Common myeloid progenitor, CD34-positive (primary cell): ENCODE data around the gene MCF2L.
A peak's percentile ranks its signal among the peaks of the same experiment; 100 is the strongest.

Experiments used
- CTCF ChIA-PET: fragments of 350-600 bp; sonication (Branson Sonifier 250); formaldehyde crosslinking; loops from one replicate; lab custom pipeline; 2021; ENCODE audit warnings: antibody characterized with exemption; lab: Charles Lee
- POLR2A ChIA-PET: fragments of 350-600 bp; sonication (Branson Sonifier 250); formaldehyde crosslinking; loops from one replicate; lab custom pipeline; 2021; ENCODE audit warnings: antibody characterized with exemption; lab: Charles Lee
- DNase-seq, 3 donors: peaks; one replicate each; pipeline versions ENCODE4 v3.0.0 to v3.0.0-alpha.2; 2013
- H3K27ac ChIP-seq, 2 experiments: 1 replicate in 1 of 2; 2 replicates in 1 of 2; pipeline ENCODE4 v1.7.0; 2013; ENCODE audit warnings: inconsistent platforms in 2 of 2, low read length in 2 of 2, mild to moderate bottlenecking in 2 of 2, low read depth in 1 of 2, moderate library complexity in 1 of 2; ENCODE audit not compliant: severe bottlenecking in 2 of 2, insufficient read depth in 1 of 2, poor library complexity in 1 of 2
- H3K27me3 ChIP-seq, 5 experiments: replicated peaks in 2 of 5; 1 replicate in 3 of 5; 2 replicates in 2 of 5; pipeline versions ENCODE4 v1.6.1 to v1.7.0; 2013; ENCODE audit warnings: low read length in 4 of 5, mild to moderate bottlenecking in 2 of 5, moderate library complexity in 2 of 5, inconsistent platforms in 1 of 5; ENCODE audit not compliant: insufficient read depth in 5 of 5, control insufficient read depth in 4 of 5
- H3K36me3 ChIP-seq, 4 experiments: 1 replicate in 2 of 4; 2 replicates in 2 of 4; pipeline versions ENCODE4 v1.6.1 to v1.7.0; 2013; ENCODE audit warnings: low read length in 3 of 4, control low read depth in 1 of 4, mild to moderate bottlenecking in 1 of 4; ENCODE audit not compliant: control insufficient read depth in 4 of 4, insufficient read depth in 4 of 4
- H3K4me1 ChIP-seq, 4 experiments: 1 replicate in 3 of 4; 2 replicates in 1 of 4; pipeline versions ENCODE4 v1.6.1 to v1.7.1; 2013; ENCODE audit warnings: low read length in 3 of 4, mild to moderate bottlenecking in 3 of 4, control low read depth in 1 of 4, inconsistent platforms in 1 of 4, moderate library complexity in 1 of 4; ENCODE audit not compliant: control insufficient read depth in 4 of 4, insufficient read depth in 4 of 4; ENCODE audit errors: control extremely low read depth in 1 of 4
- H3K4me3 ChIP-seq, 7 experiments: 1 replicate in 4 of 7; 2 replicates in 3 of 7; pipeline versions ENCODE4 v1.5.1 to v1.7.0; 2013; ENCODE audit warnings: mild to moderate bottlenecking in 7 of 7, low read length in 6 of 7, moderate library complexity in 6 of 7, inconsistent platforms in 2 of 7, low read depth in 2 of 7, control low read depth in 1 of 7; ENCODE audit not compliant: insufficient read depth in 4 of 7, control insufficient read depth in 1 of 7; ENCODE audit errors: extremely low read depth in 1 of 7
- H3K9me3 ChIP-seq, 5 experiments: 1 replicate in 4 of 5; 2 replicates in 1 of 5; pipeline versions ENCODE4 v1.6.1 to v1.7.1; 2013; ENCODE audit warnings: low read length in 4 of 5, mild to moderate bottlenecking in 2 of 5, inconsistent platforms in 1 of 5, low read depth in 1 of 5, moderate library complexity in 1 of 5; ENCODE audit not compliant: control insufficient read depth in 4 of 5, insufficient read depth in 2 of 5; ENCODE audit errors: control extremely low read depth in 1 of 5
- WGBS: methylation state at CpG from one replicate; pipeline ENCODE4 v1.1.5; 2013; ENCODE audit not compliant: insufficient coverage; 5-methylcytosine and 5-hydroxymethylcytosine counted together

The MCF2L gene

DNA sequence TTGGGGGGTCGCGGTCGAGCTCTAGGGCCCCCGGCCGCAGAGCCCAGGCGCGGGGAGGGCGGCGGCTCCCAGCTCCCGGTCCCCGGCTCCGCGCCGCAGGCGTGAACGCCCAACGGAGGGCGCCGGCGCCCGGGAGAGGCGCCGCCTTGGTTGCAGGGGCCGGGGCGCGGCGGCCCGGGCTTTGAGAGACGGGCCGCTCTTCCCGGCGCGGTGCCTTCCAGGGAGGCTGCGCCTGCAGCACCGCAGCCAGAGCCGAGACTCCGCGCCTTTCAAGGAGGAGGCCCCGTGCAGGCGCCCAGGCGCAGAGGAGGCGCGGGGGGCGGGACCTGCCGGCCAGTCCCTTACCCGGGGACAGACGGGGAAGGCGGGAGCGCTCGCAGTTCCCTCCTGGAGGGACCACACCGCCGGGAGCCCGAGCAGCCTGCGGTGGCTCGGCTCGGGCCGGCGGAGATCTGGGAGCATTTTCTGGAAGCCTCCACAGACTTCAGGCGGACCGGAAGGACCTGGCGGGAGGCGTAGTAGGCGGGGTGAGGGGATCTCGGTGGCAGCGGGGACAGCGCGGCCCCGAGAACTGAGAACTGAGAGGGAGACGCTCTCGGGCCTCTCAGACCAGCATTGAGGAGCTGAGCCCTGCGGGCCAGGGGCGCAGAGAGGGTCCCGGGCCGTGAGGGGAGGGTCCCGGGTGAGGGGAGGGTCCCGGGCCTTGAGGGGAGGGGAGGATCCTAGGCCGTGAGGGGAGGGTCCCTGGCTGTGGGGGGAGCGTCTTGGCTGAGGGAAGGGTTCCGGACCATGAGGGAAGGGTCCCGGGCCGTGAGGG, 25.5 kb upstream of the MCF2L start:
- H3K27ac ChIP-seq, result no peak overlapping the region
- peak overlapping the region; percentile 5 to 74 (median 59) for H3K4me3 ChIP-seq
- ChIA-PET POLR2A (no interaction called here), CTCF (interaction anchor here (0.7 to 3.9 kb wide), 15 partner anchors 11 to 284 kb away, joined by 3 to 50 read pairs (median 4); partner anchors contain the start of gene MCF2L)
- peaks cover 0 to 21% (median 7%) of the 10 kb centered on the region in 5 experiments for H3K27me3 ChIP-seq
- peak; percentile 10 to 40 (median 31) for DNase-seq
- no peaks in the 10 kb centered on the region for H3K36me3 ChIP-seq
- peaks cover 0 to 17% (median 14%) of the 10 kb centered on the region in 4 experiments for H3K4me1 ChIP-seq
- WGBS, result 2% methylated on average over 66 of the region's 81 CpGs
- no peaks in the 10 kb centered on the region for H3K9me3 ChIP-seq

DNA sequence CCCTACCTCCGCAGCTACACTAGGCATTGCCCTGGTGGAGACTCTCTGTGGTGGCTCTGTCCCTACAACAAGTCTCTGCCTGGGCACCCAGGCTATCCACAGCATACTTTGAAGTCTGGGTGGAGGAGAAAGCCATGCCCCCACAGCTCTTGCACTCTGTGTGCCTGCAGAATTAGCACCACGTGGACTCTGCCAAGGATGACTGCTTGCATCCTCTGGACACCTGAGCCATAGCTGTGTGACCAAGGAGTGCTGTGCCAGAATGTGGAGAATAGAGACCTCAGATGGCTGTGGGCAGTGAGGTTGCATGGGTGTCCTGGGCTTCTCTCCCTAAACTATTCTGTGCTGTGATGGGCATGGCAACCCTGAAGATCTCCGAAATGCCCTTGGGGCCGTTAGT, 21.2 kb upstream of the MCF2L start:
- ChIA-PET POLR2A (no interaction called here), CTCF (interaction anchor here (1.0 to 2.5 kb wide), 2 partner anchors 13 to 22 kb away, joined by 3 to 6 read pairs; partner anchors contain the start of gene MCF2L)
- DNase-seq, result no peak
- Histone ChIP-seq H3K27me3 (peaks cover 2 to 25% (median 7%) of the 10 kb centered on the region in 5 experiments), H3K27ac (no peak overlapping the region), H3K36me3 (no peaks in the 10 kb centered on the region), H3K4me3 (no peak overlapping the region), H3K4me1 (peaks cover 0 to 13% (median 12%) of the 10 kb centered on the region in 4 experiments), H3K9me3 (no peaks in the 10 kb centered on the region)
- 100% methylated on average over 4 of the region's 4 CpGs for WGBS

DNA sequence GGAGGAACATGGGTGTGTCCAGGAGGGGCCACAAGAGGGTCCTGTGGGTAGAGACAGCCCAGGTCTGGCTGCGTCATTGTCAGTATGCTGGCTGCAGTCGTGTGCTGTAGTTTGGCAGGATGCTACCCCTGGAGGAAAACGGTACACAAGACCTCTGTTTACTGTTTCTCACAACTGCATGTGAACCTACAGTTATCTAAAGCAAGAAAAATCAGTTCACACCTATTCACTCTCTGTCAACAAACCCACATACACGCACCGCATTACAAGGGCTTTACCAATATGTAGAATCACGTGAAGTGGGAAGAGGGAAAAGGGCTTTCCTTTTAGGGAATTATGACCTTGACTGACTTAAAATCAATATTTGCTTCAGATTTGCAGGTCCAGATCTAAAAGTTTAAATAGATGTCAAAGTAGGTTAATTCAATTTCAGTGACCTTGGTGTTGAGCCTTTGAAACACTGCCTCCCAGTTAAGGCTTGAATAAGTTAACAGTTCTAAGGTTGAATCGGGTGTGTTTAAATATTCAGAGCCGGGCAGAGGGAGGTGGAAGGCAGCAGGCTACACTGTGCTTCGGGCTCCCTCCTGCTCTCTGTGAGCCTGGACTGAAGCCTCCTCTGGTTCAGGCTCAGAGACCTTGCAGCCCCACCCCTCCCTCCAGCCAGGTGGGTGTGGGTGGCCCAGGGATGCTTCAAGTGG, 17.2 kb upstream of the MCF2L start:
- ChIA-PET CTCF (interaction anchor here (1.5 kb wide), 1 partner anchor 15 kb away, joined by 3 read pairs; no protein-coding TSS in a partner anchor), POLR2A (no interaction called here)
- peaks cover 0 to 4% (median 2%) of the 10 kb centered on the region in 5 experiments for H3K27me3 ChIP-seq
- H3K4me3 ChIP-seq, result no peak overlapping the region
- WGBS, result 100% methylated on average over 5 of the region's 9 CpGs
- no peaks in the 10 kb centered on the region for H3K4me1 ChIP-seq
- H3K36me3 ChIP-seq, result no peaks in the 10 kb centered on the region
- H3K9me3 ChIP-seq, result no peaks in the 10 kb centered on the region
- H3K27ac ChIP-seq, result no peak overlapping the region
- DNase-seq, result no peak

DNA sequence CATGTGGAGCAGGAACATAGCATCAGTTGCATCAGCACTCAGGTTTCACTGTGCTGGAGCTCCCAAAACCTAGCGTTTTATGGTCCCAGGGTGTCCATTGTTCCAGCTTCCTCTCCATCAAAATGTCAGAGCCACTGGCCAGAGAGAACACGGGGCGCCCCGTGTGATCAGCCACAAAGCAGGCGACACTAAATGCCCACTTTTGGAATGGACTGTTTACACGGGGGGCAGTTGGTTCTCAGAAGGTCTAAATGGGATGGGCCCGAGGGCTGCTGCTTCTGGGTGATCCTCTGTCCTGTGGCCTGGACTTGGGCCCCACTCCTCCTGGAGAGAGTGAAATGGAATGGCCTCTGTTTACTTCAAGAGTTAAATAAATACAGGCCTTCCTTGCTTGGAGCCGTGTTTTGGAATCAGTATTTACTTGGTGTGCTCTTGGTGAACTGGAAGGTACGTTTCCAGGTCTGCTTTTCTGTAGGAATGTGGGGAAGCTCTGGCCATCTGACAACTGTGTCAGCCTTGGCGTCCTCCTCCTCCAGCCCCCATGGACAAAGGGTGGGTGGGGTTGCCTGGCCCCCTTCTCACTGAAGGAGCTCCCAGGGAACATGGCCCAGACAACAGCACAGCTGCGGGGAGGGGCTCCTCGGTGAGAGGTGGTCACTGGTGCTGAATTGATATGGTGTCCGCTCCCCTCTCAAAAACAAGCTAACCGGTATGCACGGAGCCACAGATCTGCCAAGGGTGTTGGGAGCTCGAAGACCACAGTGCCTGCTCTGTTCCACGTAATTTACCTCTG, 16.1 kb upstream of the MCF2L start:
- Histone ChIP-seq H3K27me3 (peaks cover 0 to 4% (median 2%) of the 10 kb centered on the region in 5 experiments), H3K27ac (no peak overlapping the region), H3K4me3 (no peak overlapping the region), H3K9me3 (no peaks in the 10 kb centered on the region), H3K4me1 (no peaks in the 10 kb centered on the region), H3K36me3 (no peaks in the 10 kb centered on the region)
- WGBS, result 91% methylated on average over 14 of the region's 17 CpGs
- POLR2A ChIA-PET, result no interaction called here
- CTCF ChIA-PET, result interaction anchor here (1.5 kb wide), 1 partner anchor 16 kb away, joined by 3 read pairs; no protein-coding TSS in a partner anchor
- DNase-seq, result no peak

GRCh38 chr13:112953591-112954487, 15.2 kb upstream of the MCF2L start:
- POLR2A ChIA-PET, result no interaction called here
- WGBS, result 90% methylated on average over 14 of the region's 17 CpGs
- Histone ChIP-seq H3K9me3 (no peaks in the 10 kb centered on the region), H3K4me1 (no peaks in the 10 kb centered on the region), H3K27ac (no peak overlapping the region), H3K36me3 (no peaks in the 10 kb centered on the region), H3K27me3 (peaks cover 0 to 4% (median 2%) of the 10 kb centered on the region in 5 experiments), H3K4me3 (no peak overlapping the region)
- DNase-seq, result no peak
- CTCF ChIA-PET, result interaction anchor here (1.5 kb wide), 1 partner anchor 17 kb away, joined by 3 read pairs; no protein-coding TSS in a partner anchor
